PC-9 (cell line): ENCODE results near the gene USP2. TPM values are rescaled to one million over a fixed set of nuclear protein-coding genes. Genes with fewer than 3 reads are reported as not detected.
A peak's percentile ranks its signal among the peaks of the same experiment; 100 is the strongest.

Source experiments
- BruUV-seq: library from RNA; stranded (reverse); fragments of 400-500 nt; replicated peaks from 2 replicates; lab custom pipeline; 2021; lab: Mats Ljungman, UMichigan
- CTCF ChIA-PET: fragments of 300-600 bp; sonication (Branson Sonifier 250); formaldehyde crosslinking; loops from one replicate; lab custom pipeline; 2022; ENCODE audit warnings: antibody characterized with exemption; lab: Charles Lee
- POLR2A ChIA-PET: fragments of 300-600 bp; sonication (Branson Sonifier 250); formaldehyde crosslinking; loops from one replicate; lab custom pipeline; 2022; ENCODE audit warnings: antibody characterized with exemption; ENCODE audit not compliant: unreplicated experiment; lab: Charles Lee
- DNase-seq, 2 experiments: peaks; one replicate each; pipeline versions ENCODE4 v3.0.0 to v3.0.0-alpha.2; 2015 to 2022; ENCODE audit warnings: mixed read lengths in 1 of 2
- H2AFZ ChIP-seq: fragments of 200-600 bp; sonication (generic); 2 replicates; pipeline ENCODE4 v1.8.1; 2017; ENCODE audit warnings: antibody characterized with exemption
- H3F3A ChIP-seq: fragments of 200-600 bp; sonication (generic); 2 replicates; pipeline ENCODE4 v1.8.1; 2017; ENCODE audit warnings: antibody characterized with exemption, mild to moderate bottlenecking, low read depth; ENCODE audit not compliant: insufficient read depth
- H3K27ac ChIP-seq: fragments of 200-600 bp; sonication (generic); 2 replicates; pipeline ENCODE4 v1.6.1; 2016; ENCODE audit warnings: mixed run types
- H3K27me3 ChIP-seq: fragments of 200-600 bp; sonication (generic); 2 replicates; pipeline ENCODE4 v1.6.1; 2016; ENCODE audit warnings: low read depth, mixed run types; ENCODE audit not compliant: insufficient read depth
- H3K36me3 ChIP-seq: fragments of 200-600 bp; sonication (generic); 2 replicates; pipeline ENCODE4 v1.6.1; 2016; ENCODE audit warnings: low read depth, mixed run types
- H3K4me1 ChIP-seq: fragments of 200-600 bp; sonication (generic); replicated peaks from 2 replicates; pipeline ENCODE4 v1.6.1; 2016; ENCODE audit warnings: mixed run types; ENCODE audit not compliant: insufficient read depth
- H3K4me2 ChIP-seq: fragments of 200-600 bp; sonication (generic); 2 replicates; pipeline ENCODE4 v1.6.1; 2017; ENCODE audit warnings: mixed run types
- H3K4me3 ChIP-seq: fragments of 200-600 bp; sonication (generic); 2 replicates; pipeline ENCODE4 v1.6.1; 2016; ENCODE audit warnings: mixed run types
- H3K79me2 ChIP-seq: fragments of 200-600 bp; sonication (generic); 2 replicates; pipeline ENCODE4 v1.6.1; 2017; ENCODE audit warnings: low read depth, mixed run types
- H3K9me2 ChIP-seq: fragments of 200-600 bp; sonication (generic); 2 replicates; pipeline ENCODE4 v1.8.1; 2017; ENCODE audit warnings: mild to moderate bottlenecking; ENCODE audit not compliant: insufficient read depth
- H3K9me3 ChIP-seq: fragments of 200-600 bp; sonication (generic); 2 replicates; pipeline ENCODE4 v1.8.1; 2016; ENCODE audit warnings: low read depth; ENCODE audit not compliant: insufficient read depth
- H4K20me1 ChIP-seq: fragments of 200-600 bp; sonication (generic); 2 replicates; pipeline ENCODE4 v1.8.1; 2017; ENCODE audit not compliant: insufficient read depth
- CTCF ChIP-seq: fragments of 200-600 bp; sonication (generic); conservative IDR thresholded peaks from 2 replicates; pipeline ENCODE4 v1.6.1; 2017; ENCODE audit warnings: mixed run types, antibody characterized with exemption, mild to moderate bottlenecking, moderate library complexity
- EZH2 ChIP-seq: fragments of 200-600 bp; sonication (generic); IDR thresholded peaks from 2 replicates; pipeline ENCODE4 v1.8.0; 2017; ENCODE audit warnings: antibody characterized with exemption, low read depth
- intact Hi-C: fragments of 100-400 bp; cut with micrococcal nuclease; formaldehyde crosslinking; loops from one replicate; pipeline ENCODE4 v1.10.0; 2022; ENCODE audit not compliant: unreplicated experiment
- total RNA-seq: library from RNA; stranded (reverse); gene quantifications from 2 replicates; pipeline ENCODE4 v1.2.3, GENCODE V29; 2021

Gene USP2
- total RNA-seq, 1 experiment from 2014 or later, result 2.1 TPM

DNA sequence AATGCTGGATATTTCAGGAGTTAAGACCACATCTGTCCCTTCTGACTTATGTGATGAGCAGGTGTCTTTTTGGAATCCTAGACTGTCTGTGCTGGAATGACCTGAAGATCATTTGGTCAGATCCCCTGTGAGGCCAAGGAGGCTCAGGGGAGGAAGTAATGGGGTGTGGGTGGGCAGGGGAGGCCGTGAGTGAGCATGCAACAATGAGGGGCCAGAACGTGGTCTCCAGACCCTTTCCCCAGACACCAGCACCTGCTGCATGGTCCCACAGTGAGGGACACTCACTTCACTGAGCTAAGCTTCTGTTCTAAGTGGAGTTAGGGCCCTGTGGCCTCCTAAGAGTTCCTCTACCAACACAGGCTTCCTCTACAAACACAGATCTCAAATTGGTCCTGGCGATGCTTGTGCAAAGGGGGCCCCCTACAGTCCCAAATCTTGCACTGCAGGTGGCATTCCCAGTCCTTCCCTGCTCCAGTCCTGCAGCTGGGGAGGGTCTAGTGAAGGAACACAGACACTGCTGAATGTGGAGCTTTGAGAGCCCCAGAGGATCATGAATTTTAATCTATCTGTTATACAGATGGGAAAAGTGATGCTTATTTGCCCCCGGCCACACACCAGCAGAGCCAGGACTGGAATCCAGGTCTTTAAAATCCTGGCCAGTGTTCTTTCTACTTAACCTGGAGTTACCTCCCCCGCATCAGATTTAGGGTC lies 7.4 kb downstream of the USP2 start:
- no TSS peak for BruUV-seq
- Histone ChIP-seq H3K79me2 (no peaks in the 10 kb centered on the region), H3K9me3 (no peaks in the 10 kb centered on the region), H3K4me3 (no peak overlapping the region), H2AFZ (no peak overlapping the region), H3F3A (peaks cover under 1% of the 10 kb centered on the region; the same call in 1 of the 2 replicates), H3K4me1 (peaks cover 28% of the 10 kb centered on the region), H4K20me1 (no peaks in the 10 kb centered on the region), H3K27ac (no peak overlapping the region), H3K9me2 (no peaks in the 10 kb centered on the region), H3K4me2 (no peak overlapping the region), H3K36me3 (no peaks in the 10 kb centered on the region), H3K27me3 (no peaks in the 10 kb centered on the region)
- peak; percentile 55 to 76 for DNase-seq
- CTCF ChIA-PET, result interaction anchor here (0.5 to 1.5 kb wide), 4 partner anchors 13 to 332 kb away, joined by 3 to 9 read pairs (median 5); partner anchors contain the start of gene C1QTNF5
- no peak for TF ChIP-seq EZH2
- TF ChIP-seq CTCF, result peak; percentile 99
- POLR2A ChIA-PET, result no interaction called here
- intact Hi-C loops, result loop anchor here (1.0 kb wide), 2 partner anchors 18 to 53 kb away; no protein-coding TSS in a partner anchor

GRCh38 chr11:119373059-119373920 lies 8.2 kb downstream of the USP2 start:
- no TSS peak for BruUV-seq
- no peak for TF ChIP-seq CTCF
- TF ChIP-seq EZH2, result no peak
- Histone ChIP-seq H4K20me1 (no peaks in the 10 kb centered on the region), H3K36me3 (no peaks in the 10 kb centered on the region), H3K4me2 (no peak overlapping the region), H2AFZ (no peak overlapping the region), H3K27me3 (no peaks in the 10 kb centered on the region), H3K4me3 (no peak overlapping the region), H3K27ac (no peak overlapping the region), H3F3A (peaks cover 4% of the 10 kb centered on the region), H3K4me1 (peaks cover 28% of the 10 kb centered on the region), H3K9me3 (no peaks in the 10 kb centered on the region), H3K9me2 (no peaks in the 10 kb centered on the region), H3K79me2 (no peaks in the 10 kb centered on the region)
- ChIA-PET CTCF (interaction anchor here (0.6 to 1.5 kb wide), 4 partner anchors 12 to 33 kb away, joined by 4 to 9 read pairs (median 5); partner anchors contain the start of gene C1QTNF5), POLR2A (no interaction called here)
- intact Hi-C loops, result no loop called here
- no peak for DNase-seq

- Histone ChIP-seq H3K79me2 (no peaks in the 10 kb centered on the region), H3F3A (peaks cover 5% of the 10 kb centered on the region), H3K9me3 (no peaks in the 10 kb centered on the region), H4K20me1 (no peaks in the 10 kb centered on the region), H3K36me3 (no peaks in the 10 kb centered on the region), H3K9me2 (no peaks in the 10 kb centered on the region), H2AFZ (no peak overlapping the region), H3K4me3 (no peak overlapping the region), H3K4me1 (peaks cover 23% of the 10 kb centered on the region), H3K4me2 (no peak overlapping the region), H3K27me3 (no peaks in the 10 kb centered on the region), H3K27ac (no peak overlapping the region)
- intact Hi-C loops, result no loop called here
- no TSS peak for BruUV-seq
- no peak for DNase-seq
- ChIA-PET POLR2A (no interaction called here), CTCF (no interaction called here)
- TF ChIP-seq CTCF (no peak), EZH2 (no peak)
Measured at GRCh38 chr11:119372260-119373058, 9.0 kb downstream of the USP2 start.
